ENCODE data around the gene C12orf56.

C12orf56 gene, protein sequence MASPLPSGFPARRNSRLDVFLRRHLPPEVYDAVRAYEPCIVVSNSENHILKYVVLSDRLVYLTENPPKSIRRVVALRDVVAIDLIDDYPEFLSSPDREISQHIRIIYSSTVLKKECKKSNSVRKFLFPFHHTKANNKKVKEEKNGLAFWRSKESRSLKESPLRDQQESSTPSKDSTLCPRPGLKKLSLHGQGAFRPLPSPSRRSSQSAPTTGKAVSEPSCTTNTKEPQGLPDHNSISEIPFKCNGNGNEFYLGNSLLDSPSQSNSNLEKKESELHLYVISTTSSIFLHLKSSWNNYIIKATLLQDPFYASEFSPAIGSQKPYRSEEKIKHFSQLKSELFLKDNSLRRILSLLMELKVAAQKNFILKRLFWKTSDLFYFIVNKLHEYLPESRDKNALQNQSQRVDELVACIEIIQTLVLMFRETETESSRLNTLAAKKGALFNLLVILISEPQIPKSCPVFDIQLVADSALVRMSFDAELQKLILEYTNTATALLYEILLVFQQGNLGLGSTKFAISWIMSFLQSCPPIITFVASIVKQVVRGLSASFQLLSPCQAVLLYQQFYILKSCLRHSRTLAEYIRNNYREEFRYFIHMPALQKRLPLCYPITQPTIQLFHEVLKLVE
- 0.10 to 0.17 reads per million in 2 donors for total RNA-seq

DNA sequence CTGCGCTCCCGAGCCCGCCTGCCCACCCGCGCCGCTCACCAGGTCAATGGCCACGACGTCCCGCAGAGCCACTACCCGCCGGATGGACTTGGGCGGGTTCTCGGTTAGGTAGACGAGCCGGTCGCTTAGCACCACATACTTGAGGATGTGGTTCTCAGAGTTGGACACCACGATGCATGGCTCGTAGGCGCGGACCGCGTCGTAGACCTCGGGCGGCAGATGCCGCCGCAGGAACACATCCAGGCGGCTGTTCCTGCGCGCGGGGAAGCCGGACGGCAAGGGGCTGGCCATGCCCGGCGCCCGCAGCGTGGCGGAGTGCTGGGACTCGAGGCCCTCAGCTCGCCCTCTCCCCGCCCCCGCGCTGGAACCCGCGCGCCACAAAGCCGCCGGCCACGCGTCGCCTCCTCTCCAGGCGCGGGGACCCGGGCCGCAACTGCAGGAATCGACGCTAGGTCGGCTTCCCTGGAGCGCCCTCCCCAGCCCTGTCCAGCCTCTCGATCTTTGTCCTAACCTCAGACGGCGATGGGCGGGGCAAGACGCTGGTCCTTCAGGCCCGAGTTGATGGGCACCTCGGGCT is at the start of gene C12orf56:
C12orf56 (minus strand) TSS at position 484 of the 577 bp plus-strand sequence; CDS start at position 291, 193 bp downstream.
- DNase-seq: no peak

DNA sequence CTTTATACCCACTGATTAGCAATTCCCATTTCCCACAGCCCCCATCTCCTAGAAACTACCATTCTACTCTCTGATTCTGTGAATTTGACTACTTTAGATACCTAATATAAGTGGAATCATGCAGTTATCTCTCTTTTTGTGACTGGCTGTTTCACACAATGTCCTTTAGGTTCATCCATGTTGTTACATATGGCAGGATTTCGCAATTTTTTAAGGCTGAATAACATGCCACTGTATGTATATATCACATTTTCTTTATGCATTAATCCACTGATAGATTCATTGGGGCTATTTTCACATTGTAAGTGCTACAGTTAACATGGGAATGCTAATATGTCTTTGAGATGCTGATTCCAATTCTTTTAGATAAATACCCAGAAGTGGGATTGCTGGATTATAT is 49.5 kb upstream of the C12orf56 start:
- no peak for DNase-seq

DNA sequence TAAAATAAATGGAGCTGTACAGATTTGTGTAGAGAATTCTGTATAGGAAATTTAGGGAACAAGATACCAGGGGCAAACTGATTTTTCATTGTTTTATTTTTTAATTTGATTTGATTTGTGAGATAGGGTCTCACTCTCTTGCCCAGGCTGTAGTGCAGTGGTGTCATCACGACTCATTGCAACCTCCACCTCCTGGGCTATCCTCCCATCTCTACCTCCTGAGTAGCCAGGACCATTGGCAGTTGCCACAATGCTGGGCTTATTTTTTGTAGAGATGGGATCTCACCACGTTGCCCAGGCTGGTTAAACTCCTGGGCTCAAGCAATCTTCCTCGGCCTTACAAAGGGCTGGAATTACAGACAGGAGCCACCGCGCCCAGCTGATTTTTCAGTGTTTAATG is 43.4 kb upstream of the C12orf56 start:
- no peak for DNase-seq

DNA sequence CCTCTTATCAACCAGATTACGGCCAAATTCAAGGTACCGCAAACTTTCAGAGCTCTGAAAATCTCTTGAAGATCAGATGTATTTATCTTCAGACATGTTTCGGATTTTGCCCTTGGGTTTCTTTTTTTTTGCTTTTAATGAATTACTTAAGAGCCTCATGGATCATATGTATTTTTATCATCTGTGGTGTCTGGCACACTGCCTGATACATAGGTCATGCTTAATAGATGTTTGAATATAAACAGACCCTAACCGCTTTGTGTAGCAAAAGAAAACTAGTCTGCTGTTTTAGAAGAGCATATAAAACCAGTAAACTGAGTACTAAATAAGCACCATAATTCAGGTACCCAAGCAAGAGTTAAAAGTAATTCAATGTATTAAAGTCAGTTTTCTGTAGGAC is 41.2 kb upstream of the C12orf56 start:
- DNase-seq: no peak

DNA sequence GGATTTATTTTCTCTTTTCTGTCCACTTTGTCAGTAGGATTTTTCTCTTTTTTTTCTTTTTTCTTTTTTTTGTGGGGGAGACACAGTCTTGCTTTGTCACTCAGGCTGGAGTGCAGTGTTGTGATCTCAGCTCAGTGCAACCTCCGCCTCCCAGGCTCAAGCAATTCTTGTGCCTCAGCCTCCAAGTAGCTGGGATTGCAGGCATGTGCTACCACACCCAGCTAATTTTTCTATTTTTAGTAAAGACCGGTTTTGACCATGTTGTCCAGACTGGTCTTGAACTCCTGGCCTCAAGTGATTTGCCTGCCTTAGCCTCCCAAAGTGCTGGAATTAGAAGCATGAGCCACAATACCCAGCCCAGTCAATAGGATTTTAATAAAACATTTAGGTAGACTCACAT is 40.3 kb upstream of the C12orf56 start:
- no peak for DNase-seq

DNA sequence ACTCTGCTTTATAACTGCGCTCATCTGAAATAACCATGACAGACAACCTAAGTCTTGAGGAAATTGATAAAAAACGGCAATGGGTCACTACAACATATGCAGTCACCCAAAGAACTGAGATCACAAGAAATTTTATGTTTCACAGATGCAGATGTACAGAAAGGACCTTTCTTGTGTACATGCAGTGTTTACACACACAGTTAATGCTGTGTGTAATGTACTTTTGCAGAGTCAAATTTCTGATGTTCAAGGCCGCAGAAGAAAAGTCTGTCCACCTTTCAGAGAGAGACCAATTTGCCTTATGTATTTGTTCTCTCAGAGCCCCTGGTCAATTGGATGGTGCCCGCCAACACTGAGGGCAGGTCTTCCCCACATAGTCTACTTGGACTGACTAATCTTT is 38.4 kb upstream of the C12orf56 start:
- no peak for DNase-seq

DNA sequence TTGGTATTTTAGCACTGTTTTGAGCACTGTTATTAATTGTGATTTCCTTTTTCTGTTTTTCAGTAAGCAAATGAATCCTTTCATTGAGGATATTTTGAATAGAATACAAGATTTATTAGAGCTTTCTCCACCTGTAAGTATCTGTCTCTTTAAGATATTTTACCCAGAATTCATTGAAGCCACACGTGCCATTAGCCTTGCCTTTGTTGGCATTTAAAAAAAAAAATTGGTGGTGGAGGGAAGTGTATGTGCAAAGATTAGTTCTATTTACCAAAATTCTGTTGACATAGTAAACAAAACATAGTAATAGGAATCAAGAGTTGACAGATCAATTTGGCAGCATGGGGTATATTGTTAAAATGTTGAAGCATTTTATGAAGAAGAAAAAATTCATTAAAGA is 37.4 kb upstream of the C12orf56 start:
- no peak for DNase-seq

DNA sequence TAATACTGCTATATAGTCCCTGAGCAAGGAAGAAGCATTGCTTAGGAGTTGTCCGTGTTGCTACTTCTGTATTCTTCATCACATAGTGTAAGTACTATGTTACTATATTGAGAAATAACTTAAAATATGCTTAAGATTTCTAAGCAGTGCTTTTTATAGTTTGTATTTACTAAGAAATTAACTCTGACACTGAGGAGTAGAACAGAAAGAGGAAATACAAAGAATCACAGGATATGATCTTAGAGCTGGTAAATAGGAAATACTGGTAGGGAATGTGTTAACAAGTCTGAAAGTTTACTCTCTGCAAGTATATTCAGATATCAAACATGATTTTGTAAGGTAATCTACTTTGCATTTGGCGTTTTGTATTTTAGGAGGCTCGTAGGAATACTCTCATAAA is 29.1 kb upstream of the C12orf56 start:
- DNase-seq: no peak

DNA sequence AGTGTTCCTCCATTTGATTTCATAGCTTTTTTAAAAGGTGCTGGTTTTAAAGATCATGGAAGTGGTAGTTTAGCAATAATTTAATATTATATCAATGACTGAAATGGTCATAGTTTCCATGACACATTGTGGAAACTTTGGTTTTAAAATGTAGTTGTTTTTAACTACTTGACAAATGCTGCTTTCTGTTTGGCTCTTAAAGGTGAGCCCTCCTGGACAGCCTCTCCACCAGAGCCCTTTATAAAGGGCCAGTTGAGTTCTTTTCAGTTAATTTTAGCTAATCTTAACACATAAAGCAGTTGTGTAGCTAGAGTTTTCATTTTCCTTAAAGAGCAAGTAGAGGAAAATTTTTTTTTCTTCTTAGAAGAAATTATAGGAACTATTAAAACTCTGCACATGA is 27.7 kb upstream of the C12orf56 start:
- no peak for DNase-seq

DNA sequence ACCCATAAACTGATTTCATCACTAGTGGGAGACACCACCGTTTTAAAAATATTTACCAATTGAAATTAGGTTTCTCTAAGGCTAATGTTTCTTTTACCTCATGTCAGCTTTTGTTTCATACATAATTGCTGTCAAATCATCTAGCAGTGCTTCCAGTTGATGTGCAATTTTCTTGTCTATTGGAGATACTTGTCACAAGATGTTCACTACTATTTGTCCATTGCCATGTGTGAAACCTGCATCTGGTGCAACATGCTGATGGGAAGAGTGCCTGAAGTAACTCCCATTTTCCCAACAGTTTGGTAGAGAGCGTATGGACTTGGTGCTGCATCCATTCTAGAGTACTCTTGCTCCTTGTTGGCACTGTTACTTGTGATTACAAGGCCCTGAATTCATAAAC is 23.3 kb upstream of the C12orf56 start:
- DNase-seq: no peak

DNA sequence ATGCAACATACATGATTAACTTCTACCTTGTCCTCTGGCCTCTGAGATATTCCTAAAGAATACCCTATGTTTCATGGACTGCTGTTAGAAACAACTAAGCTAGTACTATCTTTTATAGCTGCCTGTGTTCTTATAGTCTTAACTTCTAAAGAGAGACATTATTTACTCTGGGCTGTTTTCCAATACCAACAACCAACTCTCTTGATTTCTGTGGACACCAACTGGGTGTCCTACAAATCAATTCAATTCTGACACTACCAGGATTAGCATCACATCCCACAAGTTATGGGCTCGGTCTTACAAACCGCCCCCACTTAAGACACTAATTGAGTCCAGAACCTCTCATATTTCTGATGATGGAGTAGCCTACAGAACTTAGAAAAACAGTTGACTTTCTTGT is 21.9 kb upstream of the C12orf56 start:
- no peak for DNase-seq

DNA sequence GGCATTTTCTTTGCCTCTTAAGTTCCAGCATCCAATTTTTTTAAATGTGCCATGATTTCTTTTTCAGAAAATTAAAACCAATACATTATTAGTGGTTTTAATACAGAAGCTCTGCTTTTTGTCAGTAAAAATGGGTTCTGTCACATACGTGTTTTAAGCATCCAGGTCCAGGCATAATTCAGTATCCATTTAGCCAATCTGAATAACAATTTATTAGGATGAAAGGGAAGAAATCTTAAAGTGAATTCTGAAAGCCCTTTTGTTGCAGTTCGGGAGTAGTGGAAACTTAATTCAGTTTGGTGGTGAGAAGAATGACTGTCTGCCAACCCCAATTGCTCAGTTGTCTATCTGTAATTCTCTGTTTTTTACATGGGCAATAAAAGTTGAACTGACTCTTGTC is 20.9 kb upstream of the C12orf56 start:
- DNase-seq: no peak

DNA sequence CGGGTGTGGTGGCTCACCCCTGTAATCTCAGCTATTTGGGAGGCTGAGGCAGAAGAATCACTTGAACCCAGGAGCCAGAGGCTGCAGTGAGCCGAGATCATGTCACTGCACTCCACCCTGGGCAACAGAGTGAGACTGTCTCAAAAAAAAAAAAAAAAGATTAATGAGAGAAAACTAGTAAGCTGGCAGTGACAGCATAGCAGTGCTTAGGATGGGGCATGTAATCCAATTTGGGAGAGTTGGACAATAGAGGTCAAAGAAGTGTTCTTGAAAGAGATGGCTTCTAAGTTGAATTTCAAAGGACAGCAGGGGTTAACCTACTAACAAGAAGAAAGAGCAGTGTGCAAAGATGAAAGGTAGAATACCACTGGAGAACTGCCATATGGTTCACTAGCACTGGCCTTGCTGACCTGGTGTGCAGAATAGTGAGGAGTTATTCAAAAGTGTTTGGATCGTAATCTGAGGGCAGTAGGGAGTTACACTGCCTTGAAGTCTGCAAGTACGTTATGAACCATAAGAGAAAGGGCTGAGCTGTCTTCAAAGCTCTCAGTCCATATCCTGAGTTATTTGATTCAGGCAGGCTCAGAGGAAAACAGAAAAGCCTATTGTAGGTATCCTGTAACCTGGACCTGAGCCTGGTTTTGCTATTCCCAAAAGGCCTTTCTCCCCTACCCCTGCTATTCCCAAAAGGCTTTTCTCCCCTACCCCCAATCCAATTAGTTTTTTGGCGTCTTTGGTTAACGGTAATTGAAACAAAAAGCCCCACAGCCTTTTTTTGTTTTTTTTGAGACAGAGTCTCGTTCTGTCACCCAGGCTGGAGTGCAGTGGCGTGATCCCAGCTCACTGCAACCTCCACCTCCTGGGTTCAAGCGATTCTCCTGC is 17.0 kb upstream of the C12orf56 start:
- DNase-seq: no peak

DNA sequence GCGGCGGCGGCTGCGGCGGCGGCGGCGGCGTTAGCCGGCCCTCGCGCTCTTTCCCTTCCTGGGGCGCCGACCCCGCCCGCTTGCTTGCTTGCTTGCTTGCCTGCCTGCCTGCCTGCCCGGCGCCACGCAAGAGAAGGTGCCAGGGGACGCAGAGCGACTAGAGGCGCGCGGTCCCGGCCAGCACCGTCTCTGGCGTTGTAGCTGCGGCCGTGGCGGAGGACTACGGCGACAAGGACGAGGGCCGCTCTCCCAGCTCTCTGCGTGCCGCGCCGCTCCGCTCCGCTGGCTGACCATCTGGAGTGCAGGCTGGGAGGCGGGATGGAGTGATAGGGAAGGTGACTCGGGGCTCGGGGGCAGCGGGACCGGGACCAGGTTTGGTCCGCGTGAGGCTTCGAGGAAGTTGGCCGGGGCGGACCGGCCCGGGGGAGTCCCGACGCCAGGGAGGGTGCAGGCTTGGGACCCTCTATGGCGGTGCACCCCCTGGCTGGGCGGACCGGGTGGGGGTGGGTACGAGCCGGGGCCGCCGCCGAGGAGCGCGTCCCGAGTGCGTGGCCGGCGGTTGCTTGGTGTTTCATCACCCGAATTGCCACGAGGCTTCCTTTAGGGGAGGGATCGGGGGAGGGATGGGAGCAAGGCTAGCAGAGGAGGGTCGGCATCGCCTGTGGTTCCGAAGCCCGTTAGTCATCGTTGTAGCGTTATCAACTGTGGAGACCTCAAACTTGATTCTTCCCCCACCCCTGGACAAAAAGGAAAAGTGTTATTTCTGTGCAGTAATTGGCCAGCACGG is 14.1 kb upstream of the C12orf56 start:
- peak; percentile 37 for DNase-seq

DNA sequence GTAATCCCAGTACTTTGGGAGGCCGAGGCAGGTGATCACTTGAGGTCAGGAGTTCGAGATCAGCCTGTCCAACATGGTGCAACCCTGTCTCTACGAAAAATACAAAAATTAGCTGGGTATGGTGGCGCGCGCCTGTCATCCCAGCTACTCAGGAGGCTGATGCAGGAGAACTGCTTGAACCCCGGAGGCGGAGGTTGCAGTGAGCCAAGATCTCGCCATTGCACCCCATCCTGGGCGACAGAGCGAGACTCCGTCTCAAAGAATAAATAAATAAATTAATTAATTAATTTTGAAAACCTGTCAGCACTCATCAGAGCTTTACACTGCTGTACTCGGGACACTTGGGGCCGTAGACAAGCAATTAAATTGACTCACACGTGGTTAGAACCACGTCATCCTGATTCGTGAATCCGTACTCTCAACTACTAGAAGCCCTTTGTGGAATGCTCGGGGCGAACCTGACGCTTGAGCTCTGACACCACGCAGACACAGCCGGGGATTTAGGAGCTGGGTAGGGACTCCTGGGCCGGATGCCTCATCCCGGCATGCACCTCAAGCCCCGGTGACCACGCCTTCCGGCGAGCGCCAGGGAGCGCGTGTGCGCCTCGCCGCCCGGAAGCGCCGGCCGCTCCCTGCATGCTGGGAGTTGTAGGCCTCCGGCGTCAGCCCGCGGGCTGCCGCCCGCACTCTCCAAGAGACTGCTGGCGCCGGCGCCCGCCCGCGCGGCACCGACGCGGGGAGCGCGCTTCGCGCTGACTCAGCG is 13.3 kb upstream of the C12orf56 start, which contains the start of gene XPOT:
XPOT (plus strand) TSS at position 686 of the 763 bp plus-strand sequence. CDS start 5,644 bp downstream, outside the sequence.
- DNase-seq: peak; percentile 91

DNA sequence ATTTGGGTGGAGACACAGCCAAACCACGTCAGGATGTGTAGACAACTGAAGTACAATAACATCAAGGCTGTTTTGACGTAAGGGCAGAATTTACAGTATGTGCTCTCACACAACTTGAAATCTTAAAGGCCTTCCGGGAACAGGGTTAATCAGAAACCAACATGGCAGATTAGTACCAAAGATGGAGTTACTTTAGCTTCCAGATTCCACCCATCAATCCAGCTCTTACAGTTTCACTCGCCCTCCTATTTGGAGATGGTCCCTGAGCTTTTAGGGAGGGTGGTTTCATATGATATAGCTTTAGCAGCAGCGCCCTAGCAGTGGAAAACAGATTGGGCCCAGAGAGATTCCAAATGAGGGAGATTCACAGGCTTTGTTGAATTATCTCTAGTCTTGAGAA is 11.6 kb upstream of the C12orf56 start:
- DNase-seq: no peak

DNA sequence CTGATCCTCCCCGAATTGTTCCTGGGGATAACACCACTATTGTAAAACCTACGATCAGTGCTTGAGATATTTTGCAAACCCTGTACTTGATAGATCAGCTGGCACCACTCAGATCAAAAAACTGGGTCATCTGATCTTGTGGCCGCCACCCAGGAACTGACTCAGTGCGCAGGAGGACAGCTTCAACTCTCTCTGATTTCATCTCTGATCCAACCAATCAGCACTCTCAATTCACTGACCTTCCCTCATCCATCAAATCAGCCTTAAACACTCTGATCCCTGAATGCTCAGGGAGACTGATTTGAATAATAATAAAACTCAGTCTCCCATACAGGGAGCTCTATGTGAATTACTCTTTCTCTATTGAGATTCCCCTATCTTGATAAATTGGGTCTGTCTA is 9.5 kb upstream of the C12orf56 start:
- no peak for DNase-seq

DNA sequence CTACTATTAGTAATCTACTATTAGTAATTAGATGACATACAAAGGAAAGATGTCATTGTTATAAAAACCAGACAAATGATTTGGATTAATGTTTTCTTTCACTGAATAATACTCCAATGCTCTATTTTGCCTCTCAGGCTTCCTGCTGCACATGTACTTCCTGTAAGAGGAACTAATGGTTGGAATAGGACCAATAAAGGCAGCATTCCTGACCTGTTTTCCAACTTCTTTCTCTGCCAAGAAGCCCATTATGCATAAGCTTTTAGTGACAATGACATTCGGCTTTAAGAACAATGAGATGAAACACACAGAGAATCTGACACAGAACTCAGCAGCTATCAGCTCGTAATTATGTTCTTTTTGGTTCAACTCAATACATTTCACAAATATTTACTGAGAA is 5.2 kb upstream of the C12orf56 start:
- DNase-seq: no peak

DNA sequence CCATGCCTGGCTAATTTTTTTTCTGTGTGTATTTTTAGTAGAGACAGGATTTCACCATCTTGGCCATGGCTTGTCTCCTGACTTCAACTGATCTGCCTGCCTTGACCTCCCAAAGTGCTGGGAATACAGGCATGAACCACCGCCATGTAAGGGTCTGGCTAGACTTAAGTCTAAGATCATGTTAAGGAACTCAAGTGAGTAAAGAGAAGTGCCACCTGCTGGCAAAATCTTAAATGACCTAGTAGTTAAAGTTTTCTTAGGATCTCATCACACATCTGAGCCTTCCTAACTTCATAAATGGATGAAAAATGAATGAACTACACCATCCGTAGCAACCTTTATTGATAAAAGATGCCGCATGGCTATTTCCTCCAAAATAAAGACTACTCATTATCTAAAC is 1.7 kb upstream of the C12orf56 start:
- DNase-seq: no peak

DNA sequence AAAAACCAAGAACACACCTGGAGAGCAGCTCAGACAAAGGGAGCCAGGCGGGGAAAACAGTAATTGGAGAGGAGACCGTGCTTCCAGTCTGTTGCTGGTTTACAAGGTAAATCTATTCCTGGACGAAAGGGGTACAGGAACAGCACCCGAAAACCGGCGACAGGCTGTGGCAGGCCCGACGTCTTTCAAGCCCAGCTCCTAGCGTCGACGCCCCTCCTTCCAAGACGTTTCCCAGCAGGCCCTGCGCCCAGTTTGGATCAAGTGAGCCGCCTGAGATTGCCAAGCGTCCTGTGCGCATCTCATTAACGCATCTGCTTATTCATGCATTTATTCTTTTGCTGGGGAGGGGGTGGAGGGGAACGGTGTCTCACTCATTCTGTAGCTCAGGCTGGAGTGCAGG is 1.4 kb downstream of the C12orf56 start:
- no peak for DNase-seq

DNA sequence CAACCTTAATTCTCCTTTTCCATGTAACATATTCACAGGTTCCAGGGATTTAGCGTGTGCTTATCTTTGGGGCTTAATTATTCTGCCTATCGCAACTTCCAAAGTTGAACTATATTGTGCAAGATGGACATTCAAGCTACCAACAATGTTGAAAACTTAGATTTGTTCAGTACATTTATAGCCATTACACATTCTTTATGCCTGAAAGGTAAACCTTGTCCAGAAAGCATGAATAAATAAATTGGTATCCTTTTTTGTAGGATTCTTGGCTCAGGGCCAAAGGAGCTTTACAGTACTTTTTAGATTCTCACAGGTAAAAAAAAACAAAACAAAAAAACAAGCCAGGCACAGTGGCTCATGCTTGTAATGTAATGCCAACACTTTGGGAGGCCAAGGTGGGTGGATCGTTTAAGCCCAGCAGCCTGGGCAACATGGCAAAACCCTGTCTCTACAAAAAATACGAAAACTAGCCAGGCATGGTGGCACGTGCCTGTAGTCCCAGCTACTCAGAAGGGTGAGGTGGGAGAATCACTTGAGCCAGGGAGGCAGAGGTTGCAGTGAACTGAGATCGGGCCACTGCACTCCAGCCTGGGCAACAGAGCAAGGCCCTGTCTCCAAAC is 3.3 kb downstream of the C12orf56 start:
- no peak for DNase-seq
